ENCODE data around the gene MSRB1. TPM values are rescaled to one million over a fixed set of nuclear protein-coding genes. Genes with fewer than 3 reads are reported as not detected.

Gene MSRB1
- total and polyA plus RNA-seq, 9 of the 15 experiments (the other 6 are each of a cell fraction or from before 2014, with no cell fraction given), result 5.4 to 33.7 (median 25.7) TPM

GRCh38 chr16:1933097-1933661 is 9.8 kb downstream of the MSRB1 start (continued):
- TF ChIP-seq HIVEP1 (CRISPR knock-in tag; IDR thresholded peaks at IDR 0.05) (no peak), TSHZ1 (CRISPR knock-in tag; IDR thresholded peaks at IDR 0.05) (no peak), OTX1 (CRISPR knock-in tag; IDR thresholded peaks at IDR 0.05) (no peak), ZNF23 (CRISPR knock-in tag; IDR thresholded peaks at IDR 0.05) (no peak), ZNF707 (CRISPR knock-in tag; conservative IDR thresholded peaks at IDR 0.05) (no peak)
- TF ChIP-seq, protein P1, sequence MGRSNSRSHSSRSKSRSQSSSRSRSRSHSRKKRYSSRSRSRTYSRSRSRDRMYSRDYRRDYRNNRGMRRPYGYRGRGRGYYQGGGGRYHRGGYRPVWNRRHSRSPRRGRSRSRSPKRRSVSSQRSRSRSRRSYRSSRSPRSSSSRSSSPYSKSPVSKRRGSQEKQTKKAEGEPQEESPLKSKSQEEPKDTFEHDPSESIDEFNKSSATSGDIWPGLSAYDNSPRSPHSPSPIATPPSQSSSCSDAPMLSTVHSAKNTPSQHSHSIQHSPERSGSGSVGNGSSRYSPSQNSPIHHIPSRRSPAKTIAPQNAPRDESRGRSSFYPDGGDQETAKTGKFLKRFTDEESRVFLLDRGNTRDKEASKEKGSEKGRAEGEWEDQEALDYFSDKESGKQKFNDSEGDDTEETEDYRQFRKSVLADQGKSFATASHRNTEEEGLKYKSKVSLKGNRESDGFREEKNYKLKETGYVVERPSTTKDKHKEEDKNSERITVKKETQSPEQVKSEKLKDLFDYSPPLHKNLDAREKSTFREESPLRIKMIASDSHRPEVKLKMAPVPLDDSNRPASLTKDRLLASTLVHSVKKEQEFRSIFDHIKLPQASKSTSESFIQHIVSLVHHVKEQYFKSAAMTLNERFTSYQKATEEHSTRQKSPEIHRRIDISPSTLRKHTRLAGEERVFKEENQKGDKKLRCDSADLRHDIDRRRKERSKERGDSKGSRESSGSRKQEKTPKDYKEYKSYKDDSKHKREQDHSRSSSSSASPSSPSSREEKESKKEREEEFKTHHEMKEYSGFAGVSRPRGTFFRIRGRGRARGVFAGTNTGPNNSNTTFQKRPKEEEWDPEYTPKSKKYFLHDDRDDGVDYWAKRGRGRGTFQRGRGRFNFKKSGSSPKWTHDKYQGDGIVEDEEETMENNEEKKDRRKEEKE (IDR thresholded peaks at IDR 0.05; ENCODE audit: borderline replicate concordance in 1 of 2, control insufficient read depth in 1 of 2, low read depth in 2 of 2, low read length in 1 of 2), result no peak
- TF ChIP-seq, protein P2, sequence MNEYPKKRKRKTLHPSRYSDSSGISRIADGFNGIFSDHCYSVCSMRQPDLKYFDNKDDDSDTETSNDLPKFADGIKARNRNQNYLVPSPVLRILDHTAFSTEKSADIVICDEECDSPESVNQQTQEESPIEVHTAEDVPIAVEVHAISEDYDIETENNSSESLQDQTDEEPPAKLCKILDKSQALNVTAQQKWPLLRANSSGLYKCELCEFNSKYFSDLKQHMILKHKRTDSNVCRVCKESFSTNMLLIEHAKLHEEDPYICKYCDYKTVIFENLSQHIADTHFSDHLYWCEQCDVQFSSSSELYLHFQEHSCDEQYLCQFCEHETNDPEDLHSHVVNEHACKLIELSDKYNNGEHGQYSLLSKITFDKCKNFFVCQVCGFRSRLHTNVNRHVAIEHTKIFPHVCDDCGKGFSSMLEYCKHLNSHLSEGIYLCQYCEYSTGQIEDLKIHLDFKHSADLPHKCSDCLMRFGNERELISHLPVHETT (CRISPR knock-in tag; conservative IDR thresholded peaks at IDR 0.05 in 1 of 2, IDR thresholded peaks at IDR 0.05 in 1 of 2), result no peak
